HG03039 (cell line): ENCODE results near the gene IAPP.
"Not testable (repeated sequence)": the region's sequence is repeated elsewhere in the genome, so short reads cannot be mapped to it uniquely, and the experiment has no call there.

Experiments
- ATAC-seq: cut with Tn5 transposase; IDR thresholded peaks from one replicate; pipeline ENCODE4 v1.9.1; 2021; ENCODE audit warnings: mild to moderate bottlenecking, moderate library complexity; ENCODE audit not compliant: unreplicated experiment

The IAPP gene

DNA sequence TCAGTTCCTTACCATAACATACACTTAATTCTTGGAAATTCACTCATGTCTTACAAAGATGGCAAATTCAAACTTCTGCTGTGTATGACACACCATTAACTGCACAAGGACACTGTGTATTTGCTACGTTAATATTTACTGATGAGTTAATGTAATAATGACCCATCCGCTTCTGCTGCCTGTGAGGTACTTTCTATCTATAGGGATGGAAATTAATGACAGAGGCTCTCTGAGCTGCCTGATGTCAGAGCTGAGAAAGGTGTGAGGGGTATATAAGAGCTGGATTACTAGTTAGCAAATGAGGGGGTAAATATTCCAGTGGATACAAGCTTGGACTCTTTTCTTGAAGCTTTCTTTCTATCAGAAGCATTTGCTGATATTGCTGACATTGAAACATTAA, at the start of gene IAPP:
TSS of gene IAPP (plus strand) at position 301 of the 400 bp plus-strand sequence. CDS start 450 bp downstream, outside the sequence.
- ATAC-seq: no peak

DNA sequence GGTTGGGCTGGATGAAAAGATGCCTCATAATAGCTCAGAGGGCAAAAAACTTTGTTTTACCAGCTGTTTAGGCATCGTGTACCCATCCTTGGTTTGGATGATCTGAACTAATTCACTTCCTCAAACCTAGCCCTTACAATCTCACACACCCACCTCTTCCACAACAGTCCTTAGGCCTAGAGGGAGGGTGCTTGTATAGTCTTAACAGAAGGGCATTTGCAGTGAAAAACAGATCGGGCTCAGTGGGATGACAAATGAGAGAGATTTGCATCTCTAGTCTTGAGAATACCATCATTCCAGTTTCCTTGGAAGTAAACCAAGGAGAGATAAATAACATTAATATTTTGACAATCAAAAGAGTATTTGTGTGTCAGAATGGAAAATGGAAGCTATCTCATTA, 49.0 kb upstream of the IAPP start:
- no peak for ATAC-seq

DNA sequence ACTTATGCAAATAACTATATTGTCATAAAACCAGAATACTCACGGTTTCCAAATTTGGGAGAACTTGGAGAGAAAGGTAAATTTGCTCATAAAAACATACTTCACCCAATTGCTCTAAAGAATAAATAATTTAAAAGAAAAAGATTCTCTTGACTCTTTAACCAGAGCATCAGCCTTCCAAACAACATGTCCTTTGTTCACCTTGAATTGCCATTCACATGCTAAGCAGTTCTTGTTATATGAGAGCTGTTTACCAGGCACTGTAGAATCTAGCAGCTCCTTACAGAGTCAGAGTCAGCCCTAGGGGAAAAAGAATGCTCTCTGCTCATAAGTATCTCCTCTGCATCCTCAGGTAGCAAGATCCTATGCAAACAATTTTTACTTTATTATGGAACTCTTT, 48.2 kb upstream of the IAPP start:
- no peak for ATAC-seq

DNA sequence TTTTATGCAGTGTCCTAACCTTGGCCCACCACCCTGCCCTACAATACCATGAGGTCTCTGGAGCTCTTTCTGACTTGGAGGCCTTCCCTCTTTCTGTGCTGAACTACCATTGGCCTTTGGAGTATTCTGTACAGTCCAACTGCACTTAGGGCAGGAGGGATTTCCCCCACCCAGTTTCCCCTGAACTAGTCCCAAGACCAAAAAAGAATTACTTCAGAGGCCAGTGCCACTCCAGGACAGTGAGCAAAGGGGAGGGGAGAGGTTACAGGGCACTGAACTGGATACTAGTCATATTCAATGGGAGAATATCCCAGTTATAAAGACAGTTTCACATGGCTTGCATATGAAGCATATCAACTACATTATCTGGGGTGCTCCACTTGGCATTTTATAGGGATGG, 44.1 kb upstream of the IAPP start:
- ATAC-seq: no peak

DNA sequence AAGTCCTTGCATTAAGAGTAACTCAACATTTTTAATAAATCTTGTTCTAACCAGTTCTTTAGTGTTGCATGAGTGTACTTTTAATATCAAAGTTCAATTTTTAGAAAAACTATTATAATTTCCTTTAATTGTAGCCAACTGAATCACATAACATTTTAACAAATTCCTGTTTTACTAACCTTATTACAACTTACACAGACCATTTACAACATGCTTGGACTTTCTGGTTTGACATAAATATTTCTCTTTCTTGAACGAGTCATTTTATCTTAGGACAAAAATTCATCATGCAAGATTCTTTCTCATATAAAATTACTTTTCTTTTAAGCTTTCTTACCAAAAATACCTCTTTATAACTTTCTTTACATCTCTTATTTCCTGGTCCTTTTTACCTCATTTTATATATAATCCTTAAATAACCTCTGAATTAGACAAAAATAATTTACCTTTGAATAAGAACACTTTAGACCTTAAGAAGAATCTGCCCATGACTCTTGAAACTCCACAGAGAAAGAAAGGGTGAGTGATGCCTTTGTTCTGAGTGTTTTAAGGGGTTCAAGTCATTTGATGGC, 41.9 kb upstream of the IAPP start:
- no peak for ATAC-seq

DNA sequence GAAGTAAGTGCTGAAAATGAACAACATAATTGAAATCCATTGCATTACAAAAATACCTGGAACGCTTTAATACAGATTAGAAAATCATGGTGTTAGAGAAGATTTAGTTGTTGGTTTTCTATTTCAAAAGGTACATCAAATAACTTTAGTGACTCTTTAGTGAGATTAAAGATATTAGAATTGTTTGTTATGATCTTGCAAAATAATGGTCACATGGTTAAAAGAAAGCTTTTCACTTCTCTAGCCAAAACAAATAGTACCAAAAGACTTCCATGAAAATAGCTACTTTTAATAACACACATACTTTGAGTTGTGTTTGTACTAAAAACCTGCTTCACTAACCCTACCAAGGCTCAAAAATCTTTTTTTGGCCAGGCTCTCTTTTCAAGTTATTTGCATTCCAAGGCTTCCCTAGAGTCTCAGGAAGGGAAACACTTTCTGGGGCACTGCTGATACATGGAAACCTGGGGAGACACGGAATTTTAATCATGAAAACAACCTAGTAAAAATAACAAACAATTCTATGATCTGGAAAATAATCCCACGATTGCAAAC, 37.9 kb upstream of the IAPP start, which contains the start of gene SLCO1A2:
TSS of gene SLCO1A2 (minus strand) at position 147 of the 555 bp plus-strand sequence. CDS start 270 bp downstream, outside the sequence.
- ATAC-seq: no peak

DNA sequence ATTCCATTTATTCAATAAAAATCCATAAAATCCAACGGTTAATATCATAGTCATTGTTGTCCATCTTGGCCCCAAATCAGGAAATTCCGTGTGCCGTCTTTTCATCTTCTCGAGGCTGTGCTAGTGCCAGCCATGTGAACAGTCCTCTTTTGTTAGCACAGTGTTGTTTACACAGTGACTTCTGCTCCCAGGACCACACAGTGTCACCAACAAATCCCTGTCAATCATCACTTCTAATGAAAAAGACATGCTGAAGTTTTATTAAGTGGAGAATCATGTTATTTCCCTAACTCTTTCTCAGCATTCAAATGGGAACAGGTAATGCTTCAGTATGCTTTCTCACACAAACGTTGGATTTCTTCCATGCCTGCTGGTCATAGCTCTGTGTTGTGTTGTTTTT, 36.0 kb upstream of the IAPP start:
- ATAC-seq: no peak

DNA sequence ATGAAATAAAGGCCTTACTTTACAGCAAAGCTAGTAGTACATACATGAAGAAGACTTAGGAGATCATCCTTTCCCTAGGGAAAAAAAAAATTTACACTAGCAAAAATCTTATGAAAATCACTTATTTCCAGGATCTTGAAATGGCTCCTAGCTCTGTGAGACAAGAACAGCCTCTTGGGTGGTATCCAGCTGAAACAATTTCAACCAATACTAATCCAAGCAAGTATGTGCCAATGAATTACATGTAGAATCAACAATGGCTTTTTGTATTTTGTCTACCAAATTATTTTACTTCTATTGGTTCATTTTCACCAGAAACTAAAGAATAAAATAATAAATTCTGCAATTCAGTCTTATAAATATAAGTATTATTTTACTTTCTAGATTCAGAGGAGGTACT, 35.2 kb upstream of the IAPP start:
- ATAC-seq: no peak

DNA sequence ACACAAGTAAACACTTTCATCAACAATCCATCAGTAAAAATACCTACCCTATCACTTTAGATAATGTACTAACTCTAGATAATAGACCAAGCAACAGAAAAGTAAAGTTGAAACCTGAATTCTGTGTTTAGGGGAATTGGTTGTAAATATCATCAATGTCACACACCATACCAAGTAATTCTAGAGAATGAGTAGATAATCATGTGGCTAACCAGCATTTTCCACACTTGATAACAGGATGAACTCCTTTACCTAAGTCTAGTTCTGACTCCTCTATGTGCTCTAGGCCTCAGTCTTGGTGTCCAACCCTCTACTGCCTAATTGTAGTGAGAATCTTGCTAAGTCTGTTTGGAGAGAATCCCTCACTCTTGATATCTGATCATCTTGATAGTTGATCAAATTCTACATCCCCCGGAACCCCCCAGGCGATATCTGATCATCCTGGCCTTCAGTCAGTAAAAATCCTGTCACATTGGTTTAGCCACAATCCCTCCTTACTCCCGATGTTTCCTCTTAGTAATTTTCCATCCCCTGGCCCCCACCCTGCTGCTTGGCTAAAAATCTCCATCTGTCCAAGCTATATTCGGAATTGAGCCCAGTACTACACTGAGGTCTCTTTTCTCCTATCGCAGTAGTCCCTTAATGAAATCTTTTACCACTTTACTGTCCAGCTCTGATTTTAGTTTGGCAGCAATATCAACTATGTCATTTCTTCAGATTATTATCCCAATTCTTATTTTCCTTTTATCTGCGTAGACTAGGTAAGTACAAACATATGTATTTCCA, 34.5 kb upstream of the IAPP start:
- no peak for ATAC-seq

DNA sequence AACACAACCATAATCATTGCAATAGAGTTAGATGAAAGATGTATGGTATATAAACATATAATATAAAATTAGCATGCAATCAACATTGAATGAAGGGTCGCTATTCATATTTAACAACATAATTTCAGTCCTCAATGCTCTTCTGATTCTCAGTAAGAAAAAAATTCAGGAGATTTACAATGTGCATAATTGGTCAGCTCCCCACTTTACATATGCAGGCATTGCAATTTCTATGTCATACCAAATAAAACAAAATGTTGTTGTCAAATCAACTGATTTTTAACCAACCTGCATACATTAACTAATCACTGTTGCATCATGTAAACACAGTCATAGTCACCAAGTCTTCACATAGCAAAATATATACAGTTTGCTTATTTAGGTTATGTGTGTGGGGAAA, 32.8 kb upstream of the IAPP start:
- ATAC-seq: no peak

DNA sequence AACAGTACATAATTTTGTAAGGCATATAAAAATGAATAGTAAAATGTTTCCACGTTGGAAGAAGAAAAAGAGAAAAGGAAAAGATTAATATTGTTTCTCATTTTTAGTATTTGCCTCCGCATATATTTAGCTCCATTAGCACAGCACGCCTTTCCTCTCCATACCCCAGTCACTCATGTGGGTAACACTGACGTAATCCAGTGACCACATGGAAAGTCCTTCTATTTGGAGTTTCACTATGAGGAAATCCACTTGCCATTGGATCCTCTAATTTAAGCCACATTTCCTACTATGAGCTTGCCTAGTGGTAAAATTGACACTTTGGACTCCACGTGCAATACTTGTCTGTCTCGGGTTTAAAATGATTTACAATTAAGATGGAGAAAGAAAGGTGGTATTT, 32.3 kb upstream of the IAPP start:
- no peak for ATAC-seq

DNA sequence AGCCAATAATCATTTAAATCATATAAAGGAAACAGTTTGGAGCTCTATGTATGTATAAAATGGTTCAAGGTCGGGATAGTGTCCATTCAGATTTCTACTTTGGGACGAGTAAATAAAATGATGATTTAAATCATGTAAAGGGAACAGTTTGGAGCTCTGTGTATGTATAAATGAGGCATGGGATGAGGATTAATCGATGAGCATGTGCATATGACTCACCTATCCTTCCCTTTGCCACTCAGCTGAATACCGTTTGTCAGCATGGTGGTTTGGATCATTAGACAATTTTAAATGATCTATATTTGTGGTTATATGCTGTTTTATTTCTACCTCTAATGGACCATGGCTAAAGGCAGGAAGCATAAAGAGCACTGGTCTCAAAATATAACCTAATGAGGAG, 30.9 kb upstream of the IAPP start:
- no peak for ATAC-seq

DNA sequence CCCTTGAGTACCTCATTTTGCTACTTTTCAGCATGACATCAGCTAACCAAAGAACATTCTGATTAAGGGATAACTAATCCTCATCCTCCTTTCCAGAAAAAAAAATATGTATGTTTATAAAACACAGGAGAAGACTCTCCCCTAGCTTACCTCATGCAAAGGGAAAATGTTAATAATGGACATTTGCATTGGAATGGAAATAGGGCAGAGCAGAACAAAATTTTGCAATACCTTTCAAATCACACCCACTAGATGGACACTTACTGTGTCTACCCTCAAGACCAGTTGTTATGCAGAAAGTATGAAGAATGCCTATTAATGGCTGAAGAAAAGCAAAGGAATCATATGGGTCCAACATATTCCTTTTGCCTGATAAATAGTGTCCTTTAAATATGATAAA, 29.1 kb upstream of the IAPP start:
- no peak for ATAC-seq

DNA sequence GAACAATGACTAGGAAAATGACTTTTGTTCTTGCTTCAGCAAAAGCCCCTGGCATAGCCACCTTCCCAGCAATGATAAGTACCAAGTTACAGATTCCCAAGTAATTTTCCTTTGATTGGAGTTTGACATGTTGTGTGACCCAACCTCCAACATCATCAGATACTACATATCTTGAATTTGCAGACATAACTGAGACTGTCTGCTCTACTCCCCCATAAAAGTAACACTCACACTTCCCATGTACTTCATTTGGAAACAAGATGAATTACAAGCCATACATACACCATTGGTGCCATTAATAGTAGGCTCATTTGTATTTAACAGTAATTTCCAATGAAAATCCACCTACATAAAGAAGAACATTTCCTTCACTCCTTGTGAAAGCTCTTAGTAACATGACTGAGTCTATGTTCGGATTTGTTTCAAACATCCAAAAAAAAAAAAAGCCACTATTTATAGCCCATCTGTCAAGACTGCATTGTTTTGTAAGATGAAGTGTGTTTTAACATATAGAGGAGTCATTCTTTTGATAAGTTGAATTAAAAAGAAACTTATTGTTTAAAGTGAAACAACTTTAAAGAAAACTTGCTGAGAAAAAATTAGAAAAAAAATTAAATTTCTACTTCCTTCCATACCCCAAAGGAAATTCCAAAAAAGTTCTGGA, 26.0 kb upstream of the IAPP start:
- no peak for ATAC-seq

DNA sequence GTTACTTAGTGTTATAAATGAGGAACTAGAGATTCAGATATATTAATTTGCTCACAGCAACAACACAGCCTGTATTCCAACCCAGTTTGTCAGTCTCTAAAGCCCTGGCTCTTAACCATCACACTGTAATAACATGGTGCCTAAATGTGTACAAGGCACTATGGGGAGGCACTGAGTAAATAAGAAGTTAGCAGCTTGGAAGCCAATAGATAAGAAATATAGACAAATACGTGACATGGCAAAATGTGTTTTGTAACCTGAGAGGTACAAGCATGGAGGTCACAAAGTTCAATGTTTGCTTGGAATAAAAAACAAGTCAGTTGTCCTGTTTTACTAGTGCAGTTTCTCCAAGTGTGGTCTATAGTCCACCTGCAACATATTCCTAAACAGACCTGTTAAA, 21.7 kb upstream of the IAPP start:
- no peak for ATAC-seq

DNA sequence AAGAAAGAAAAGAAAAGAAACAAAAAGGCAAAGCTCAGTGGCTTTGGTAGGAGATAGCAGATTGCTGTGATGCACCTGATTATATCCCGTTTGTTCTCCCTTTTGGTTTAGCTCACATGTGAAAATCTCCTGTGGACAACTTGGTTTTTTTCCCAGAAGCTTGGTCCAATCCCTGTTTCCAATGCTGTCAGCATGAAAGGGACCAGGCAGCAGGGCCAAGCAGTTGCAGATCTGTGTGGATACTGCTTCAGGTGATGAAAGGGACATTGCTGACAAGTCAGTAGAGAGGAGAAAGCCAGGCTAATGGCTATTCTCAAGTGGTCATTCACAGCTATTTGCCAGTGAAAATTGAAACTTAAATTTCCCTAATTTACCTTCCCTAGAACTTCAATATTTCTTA, 19.2 kb upstream of the IAPP start:
- no peak for ATAC-seq

DNA sequence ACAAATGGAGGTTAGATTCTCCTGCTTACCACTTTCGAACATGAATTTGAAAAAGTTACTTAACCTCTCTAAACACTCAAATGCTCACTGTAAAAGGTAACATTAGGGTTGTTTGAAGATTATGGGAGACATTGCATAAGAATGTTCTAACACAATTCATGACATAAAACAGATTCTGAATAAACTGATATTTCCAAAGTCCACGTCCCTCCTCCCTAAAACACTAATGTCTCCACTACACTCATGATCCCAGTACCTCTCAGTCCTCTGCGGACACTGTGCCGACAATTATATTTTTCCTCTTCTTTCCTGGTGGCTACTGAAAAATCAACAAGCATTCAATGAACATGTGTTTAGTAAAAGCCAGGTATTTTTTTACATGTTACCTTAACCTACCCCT, 18.8 kb upstream of the IAPP start:
- no peak for ATAC-seq

DNA sequence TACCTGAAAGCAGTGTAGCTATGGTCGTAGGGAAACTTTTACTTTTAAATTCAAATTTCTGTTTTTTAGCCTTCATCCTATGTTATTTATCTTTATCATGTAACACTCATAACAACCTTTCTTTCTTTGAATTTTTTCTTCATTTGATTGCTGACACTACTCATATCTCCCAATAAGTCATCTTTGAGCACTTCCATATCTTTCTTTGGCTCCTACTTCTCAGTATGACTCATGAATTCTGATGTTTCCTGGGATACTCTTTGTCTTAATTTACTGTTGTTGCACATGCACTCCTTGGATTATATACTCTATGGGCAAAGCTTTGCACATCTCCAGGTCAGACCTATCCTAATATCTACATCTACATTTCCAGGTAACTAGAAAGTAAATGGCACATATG, 18.1 kb upstream of the IAPP start:
- ATAC-seq: no peak

DNA sequence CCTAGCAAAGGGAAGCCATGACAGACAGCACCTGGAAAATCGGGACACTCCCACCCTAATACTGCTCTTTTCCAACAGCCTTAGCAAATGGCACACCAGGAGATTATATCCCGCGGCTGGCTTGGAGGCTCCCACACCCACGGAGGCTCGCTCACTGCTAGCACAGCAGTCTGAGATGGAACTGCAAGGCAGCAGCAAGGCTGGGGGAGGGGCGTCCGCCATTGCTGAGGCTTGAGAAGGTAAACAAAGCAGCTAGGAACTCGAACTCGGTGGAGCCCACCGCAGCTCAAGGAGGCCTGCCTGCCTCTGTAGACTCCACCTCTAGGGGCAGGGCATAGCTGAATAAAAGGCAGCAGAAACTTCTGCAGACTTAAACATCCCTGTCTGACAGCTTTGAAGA, 12.1 kb upstream of the IAPP start:
- not testable (repeated sequence) for ATAC-seq

DNA sequence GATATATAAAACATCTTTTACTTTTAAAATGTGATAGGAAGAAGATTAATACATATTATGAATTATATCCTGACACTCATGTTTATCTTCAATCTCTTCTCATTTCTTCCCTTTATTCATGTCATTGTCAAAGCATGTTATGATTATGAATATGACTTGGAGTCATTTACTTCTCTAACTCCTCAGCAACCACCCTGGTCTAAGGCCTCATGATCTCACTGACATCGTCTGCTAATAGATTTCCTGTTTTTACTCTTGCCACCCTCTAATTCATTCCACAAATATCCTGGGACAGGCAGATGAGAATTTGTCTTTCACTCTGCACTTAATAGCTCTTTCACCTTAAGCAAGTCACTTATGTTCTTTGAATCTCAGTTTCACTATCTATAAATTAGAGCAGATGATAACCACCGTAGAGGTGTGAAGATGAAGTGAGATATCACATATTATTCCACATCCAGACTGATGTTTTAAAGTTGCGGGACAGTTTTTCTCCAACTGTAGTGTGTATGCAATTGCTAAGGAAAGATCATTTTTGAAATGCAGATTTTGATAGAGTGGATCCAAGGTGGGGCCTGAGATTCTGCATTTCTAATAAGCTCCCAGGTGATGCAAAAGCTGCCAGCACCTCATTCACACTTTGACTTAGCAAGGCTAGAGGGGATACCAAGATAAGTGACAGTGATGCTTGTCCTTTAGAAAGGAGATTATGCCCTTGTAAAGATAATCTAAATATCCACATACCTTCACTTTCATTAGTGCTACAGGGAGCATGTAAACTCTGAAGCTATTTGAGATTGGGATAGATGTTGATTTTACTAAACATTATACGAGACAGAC, 3.3 kb upstream of the IAPP start:
- ATAC-seq: no peak

DNA sequence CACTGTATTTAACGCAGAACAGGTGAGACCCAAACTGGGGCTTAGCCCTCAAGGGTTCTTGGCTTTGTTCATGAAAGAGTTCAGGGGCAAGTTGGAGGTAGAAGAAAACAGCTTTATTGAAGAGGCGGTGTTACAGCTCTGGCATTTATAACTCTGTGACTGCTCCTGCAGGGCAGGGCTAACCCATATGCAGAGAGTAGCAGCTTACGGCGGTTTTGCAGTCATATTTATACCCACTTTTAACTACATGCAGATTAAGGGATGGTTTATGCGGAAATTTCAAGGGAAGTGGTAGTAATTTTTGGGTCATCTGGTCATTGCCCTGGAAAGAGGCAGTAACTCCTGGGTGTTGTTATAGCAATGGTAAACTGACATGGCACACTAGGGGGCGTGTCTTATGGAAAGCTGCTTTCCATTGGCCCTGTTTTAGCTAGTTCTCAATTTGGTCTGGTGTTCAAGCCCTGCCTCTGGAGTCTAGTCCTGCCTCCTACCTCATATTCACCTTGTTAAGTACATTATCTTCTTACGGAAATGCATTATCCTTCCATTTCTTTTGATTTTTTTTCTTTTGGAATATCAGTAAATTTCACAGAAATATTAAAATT, 1.8 kb upstream of the IAPP start:
- ATAC-seq: no peak
